SHP77 treated with DMSO at 0.1 percent for 48 hours (cell line): ENCODE measurements around the gene SPN.
A peak's percentile ranks its signal among the peaks of the same experiment; 100 is the strongest.
"Not testable (repeated sequence)": the region's sequence is repeated elsewhere in the genome, so short reads cannot be mapped to it uniquely, and the experiment has no call there.

Experiments
- DNase-seq: peaks from one replicate; lab custom pipeline; 2025; lab: John Stamatoyannopoulos, UW

The SPN gene

DNA sequence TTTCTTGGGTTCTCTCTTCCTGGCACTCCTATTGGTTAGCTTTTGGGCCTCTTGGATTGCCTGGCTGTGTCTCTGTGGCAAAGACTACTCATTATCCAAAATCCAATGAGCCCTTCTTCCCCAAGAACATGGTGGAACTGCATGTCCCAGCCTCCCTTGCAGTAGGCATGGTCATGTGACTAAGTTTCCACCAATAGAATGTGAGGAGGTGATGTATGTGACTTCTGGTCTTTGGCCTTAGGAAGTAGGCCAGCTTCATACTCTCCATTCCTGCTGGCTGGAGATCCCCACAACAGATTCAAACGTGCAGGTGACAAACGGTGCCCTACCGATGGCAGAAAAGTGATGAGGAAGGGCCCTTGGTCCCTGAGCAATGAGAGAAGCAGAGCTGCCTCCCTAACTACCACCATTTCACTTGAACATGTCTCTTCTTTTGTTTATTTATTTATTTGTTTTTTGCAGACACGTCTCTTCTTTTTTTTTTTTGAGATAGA, 17.3 kb upstream of the SPN start:
- no peak for DNase-seq

DNA sequence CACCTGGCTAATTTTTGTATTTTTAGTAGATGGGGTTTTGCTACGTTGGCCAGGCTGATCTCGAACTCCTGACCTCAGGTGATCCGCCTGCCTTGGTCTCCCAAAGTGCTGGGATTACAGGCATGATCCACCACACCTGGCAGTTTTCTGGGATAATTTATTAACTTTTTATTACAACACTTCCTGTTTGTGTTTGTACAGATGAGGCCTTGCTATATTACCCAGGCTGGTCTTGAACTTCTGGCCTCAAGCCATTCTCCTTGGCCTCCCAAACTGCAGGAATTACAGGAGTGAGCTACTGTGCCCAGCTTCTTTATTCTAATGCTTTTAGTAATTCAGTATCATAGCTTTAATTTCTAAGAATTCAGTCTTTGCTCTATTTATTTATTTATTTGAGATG, 16.1 kb upstream of the SPN start:
- DNase-seq = no peak

- DNase-seq = no peak
These were observed 13.2 kb upstream of the SPN start for GRCh38 chr16:29649588-29650494.

GRCh38 chr16:29650771-29651170, 12.3 kb upstream of the SPN start:
- no peak for DNase-seq

GRCh38 chr16:29651774-29652349, 11.2 kb upstream of the SPN start:
- DNase-seq = no peak

DNA sequence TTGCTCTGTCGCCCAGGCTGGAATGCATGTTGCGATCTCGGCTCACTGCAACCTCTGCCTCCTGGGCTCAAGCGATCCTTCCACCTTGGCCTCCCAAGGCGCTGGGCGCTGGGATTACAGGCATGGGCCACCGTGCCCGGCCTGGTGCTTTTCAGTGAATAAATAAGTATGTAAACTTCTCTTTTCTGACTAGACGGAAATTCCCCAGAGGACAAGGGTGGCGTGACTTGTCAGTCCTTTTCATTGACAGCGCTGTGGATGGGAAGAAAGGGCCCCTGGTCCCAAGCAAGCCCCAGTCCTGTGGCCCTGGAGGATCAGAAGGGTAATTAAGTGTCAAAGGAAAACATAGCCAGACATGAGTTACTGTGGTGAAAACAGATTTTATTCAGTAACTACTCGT, 9.6 kb upstream of the SPN start:
- no peak for DNase-seq

DNA sequence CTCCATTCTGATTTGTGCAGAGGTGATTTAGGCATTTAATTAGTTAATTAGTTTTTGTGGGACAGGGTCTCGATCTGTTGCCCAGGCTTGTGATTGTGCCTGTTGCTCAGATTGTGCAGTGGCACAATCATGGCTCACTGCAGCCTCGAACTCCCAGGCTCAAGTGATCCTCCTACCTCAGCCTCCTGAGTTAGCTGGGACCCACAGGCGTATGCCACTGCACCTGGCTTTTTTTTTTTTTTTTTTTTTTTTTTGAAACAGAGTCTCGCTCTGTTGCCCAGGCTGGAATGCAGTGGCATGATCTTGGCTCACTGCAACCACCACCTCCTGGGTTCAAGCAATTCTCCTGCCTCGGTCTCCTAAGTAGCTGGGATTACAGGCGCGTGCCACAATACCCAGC, 9.2 kb upstream of the SPN start:
- not testable (repeated sequence) for DNase-seq

- no peak for DNase-seq
These were observed 6.1 kb upstream of the SPN start for GRCh38 chr16:29656688-29657523.

DNA sequence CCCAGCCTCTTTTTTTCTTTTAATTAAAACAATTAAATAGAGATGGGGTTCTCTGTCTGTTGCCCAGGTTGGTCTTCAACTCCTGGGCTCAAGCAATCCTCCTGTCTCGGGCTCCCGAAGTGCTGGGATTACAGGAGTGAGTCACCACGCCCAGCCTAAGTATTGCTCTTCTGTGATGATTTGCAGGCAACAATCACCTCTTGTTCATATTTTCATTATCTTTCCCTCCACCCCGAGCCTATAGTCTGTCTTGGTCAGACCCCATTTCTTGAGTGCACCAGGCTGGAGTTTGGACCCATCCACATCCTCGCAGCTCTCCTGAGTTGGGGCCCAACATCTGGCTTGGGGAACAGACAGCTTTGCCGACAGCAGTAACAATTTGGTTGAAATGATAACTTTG, 4.3 kb upstream of the SPN start:
- no peak for DNase-seq

- no peak for DNase-seq
These were observed 883 bp upstream of the SPN start for GRCh38 chr16:29662000-29662728.

GRCh38 chr16:29662729-29663015, 375 bp upstream of the SPN start:
- DNase-seq = no peak

DNA sequence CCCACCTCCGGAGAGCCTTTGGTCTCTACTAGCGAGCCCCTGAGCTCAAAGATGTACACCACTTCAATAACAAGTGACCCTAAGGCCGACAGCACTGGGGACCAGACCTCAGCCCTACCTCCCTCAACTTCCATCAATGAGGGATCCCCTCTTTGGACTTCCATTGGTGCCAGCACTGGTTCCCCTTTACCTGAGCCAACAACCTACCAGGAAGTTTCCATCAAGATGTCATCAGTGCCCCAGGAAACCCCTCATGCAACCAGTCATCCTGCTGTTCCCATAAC, 702 bp downstream of the SPN start:
- DNase-seq = no peak

GRCh38 chr16:29664091-29664921, 1.3 kb downstream of the SPN start:
- no peak for DNase-seq

DNA sequence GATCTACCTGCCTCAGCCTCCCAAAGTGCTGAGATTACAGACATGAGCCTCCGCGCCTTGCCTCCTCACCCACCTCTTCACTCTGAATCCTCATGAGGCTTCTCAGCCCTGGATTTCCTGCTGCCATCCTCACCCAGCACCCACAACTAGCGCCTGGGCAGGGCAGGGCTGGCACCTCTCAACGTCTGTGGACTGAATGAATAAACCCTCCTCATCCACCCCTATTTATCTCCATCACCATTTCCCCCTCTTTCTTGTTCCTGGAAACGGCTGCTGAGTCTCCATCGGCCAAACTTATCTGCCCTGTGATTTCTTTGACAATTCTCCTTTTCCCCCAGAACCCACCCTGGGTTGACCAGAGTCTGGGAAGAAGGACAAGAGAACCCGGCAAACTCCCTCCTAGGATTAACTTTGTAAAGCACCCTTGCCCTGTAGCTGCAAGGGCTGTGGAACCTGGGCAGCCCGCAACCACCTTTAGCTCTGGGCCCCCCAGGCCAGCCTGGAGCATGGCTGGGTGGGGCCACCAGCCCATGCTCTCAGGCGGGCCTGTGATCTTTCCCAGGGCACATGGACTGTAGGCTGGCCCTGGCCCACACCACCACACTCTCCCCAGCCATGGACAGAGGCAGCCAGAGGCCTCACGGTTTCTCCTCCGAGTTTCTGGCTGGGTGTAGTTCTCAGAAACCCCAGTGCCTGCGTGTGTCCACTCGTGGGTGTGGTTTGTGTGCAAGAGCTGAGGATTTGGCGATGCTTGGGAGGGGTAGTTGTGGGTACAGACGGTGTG, 2.4 kb downstream of the SPN start:
- DNase-seq = no peak

GRCh38 chr16:29667322-29667610, 4.2 kb downstream of the SPN start:
- not testable (repeated sequence) for DNase-seq

DNA sequence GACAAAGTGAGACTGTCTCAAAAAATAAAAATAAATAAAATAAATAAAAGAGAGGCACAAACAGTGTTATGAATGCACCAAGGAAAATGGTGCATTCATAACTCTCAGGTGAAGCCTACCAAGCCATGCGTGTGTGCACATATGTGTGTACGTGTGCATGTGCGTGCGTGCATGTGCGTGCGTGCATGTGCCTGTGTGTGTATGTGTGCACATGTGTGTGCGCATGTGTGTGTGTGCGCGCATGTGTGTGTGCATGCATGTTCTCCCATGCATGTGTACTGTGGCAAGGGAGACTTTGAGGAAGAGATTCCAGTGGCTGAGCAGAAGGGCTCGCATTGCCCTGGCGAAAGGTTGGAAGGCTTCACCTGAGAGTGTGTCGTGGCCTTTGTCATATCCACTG, 4.7 kb downstream of the SPN start:
- no peak for DNase-seq

DNA sequence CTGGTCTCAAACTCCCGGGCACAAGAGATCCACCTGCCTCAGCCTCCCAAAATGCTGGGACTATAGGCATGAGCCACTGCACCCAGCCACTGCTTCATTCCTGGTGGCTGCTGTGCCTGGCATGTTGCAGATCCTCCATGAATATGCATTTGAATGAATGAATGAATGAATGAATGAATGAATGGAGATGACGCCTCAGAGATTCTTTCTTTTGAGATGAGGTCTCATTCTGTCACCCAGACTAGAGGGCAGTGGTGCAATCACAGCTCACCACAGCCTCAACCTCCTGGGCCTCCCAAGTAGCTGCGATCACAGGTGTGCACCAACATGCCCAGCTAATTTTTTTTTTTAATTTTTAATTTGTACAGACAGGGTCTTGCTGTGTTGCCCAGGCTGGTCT, 5.2 kb downstream of the SPN start:
- DNase-seq = no peak

GRCh38 chr16:29673501-29673900, 10.5 kb downstream of the SPN start:
- no peak for DNase-seq

DNA sequence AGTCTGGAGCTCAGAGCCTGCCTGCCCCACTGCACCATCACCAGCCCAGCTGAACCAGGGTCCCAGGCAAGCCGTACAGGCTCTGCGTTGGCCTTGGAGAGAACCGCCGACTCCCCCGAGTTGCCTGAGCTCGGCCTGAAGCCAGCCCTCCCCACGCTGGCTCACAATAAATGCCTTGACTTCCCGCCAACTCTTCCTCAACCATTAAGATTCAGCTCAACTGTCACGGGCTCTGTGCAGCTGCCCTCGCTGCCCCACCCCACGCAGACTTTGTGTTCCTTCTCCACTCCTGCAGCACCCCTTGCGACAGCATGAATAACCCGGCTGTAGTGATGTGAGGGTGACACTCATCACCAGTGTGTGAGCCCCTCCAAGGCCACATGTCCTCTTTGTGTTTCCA, 11.1 kb downstream of the SPN start:
- DNase-seq = peak; percentile 6

GRCh38 chr16:29675811-29676643, 13.0 kb downstream of the SPN start:
- peak; percentile 18 for DNase-seq
